T-helper 2 cell treated with Interferon-gamma antibody and Interleukin-4, amounts not matched to agents 100 ng/mL and 5 ng/mL, for 36 hours (primary cell): ENCODE results near the gene DDX18. TPM values are rescaled to one million over a fixed set of nuclear protein-coding genes. Genes with fewer than 3 reads are reported as not detected.
"Not testable (repeated sequence)": the region's sequence is repeated elsewhere in the genome, so short reads cannot be mapped to it uniquely, and the experiment has no call there.

ENCODE experiments used
- intact Hi-C: fragments of 100-400 bp; cut with micrococcal nuclease; formaldehyde crosslinking; loops from one replicate; pipeline ENCODE4 v1.15.1; 2023
- total RNA-seq: library from RNA; stranded (reverse); gene quantifications from 2 replicates; pipeline ENCODE4 v1.2.3, GENCODE V29; 2022

Gene DDX18
- 87.1 and 89.3 TPM in 2 replicates for total RNA-seq

- intact Hi-C loops, result loop anchor here (1.0 to 10.0 kb wide), 9 partner anchors 22 to 1550 kb away; partner anchors contain the start of genes C2orf76, CCDC93, DBI and INSIG2
Observed at GRCh38 chr2:117814417-117815264, at the start of gene DDX18. Gene DDX18 (plus strand): TSS chr2:117814691. CDS start chr2:117814778, 87 bp downstream.

DNA sequence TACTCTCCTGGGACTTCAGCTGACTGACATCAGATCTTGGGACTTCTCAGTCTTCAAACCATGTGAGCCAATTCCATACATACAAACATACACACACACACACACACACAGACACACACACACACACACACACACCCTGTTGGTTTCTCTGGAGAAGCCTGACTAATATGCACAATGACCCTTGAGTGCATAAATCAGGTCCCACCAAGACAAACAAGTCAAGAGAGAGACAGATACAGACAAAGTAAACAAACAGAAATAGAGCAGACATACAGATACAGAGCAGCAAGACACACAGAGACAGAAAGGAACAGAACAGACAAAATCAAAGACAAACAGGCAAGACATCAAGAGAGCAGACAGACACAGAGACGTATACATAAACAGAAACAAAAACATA, 43.8 kb upstream of the DDX18 start:
- intact Hi-C loops, result no loop called here

DNA sequence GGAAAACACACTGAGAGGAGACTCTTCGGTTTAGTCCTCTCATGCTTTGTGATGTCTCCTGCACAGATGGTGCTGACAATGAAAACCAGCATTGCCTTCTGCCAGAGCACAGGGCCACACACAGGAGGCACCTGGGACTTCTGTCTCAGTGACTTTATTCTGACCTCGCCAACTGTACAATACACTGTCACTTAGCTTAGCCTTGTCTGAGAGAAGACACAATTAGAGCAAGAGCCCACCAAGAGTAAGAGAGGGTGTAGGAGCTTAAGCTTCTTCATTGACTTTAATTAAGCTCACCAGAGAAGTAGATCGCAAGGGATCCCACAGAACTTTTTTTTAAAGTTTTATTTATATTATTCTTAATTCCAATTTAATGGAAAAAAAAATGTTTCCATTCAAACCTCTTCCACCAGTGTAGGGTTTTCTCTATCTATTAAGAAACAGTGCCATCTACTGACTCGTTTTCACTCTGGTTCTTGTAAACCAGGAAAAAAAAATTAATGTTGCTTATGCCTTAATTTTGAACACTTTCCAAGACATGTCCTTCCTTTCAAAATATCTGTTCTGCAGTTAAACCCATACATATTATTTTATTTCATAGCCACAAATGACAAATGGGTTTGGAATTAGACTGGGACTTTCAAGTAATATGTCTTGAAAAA, 42.4 kb upstream of the DDX18 start:
- intact Hi-C loops, result no loop called here

DNA sequence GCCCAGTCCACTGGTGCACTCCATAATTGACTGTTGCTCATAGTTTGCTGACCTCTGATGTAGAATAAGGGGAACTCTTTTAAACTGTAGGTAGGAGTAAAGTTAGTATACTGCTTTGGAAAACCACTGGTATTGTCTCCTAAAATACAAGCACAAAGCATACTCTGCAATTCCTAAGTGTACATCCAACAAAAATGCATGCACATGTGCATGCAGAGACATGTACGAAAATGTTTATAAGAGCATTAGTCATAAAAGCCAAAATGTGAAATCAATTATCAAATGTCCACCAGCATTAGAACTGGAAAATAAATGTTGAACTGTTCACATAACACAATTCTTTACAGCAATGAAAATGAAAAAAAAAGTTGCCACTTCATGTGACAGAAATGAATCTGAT, 39.8 kb upstream of the DDX18 start:
- intact Hi-C loops, result no loop called here

DNA sequence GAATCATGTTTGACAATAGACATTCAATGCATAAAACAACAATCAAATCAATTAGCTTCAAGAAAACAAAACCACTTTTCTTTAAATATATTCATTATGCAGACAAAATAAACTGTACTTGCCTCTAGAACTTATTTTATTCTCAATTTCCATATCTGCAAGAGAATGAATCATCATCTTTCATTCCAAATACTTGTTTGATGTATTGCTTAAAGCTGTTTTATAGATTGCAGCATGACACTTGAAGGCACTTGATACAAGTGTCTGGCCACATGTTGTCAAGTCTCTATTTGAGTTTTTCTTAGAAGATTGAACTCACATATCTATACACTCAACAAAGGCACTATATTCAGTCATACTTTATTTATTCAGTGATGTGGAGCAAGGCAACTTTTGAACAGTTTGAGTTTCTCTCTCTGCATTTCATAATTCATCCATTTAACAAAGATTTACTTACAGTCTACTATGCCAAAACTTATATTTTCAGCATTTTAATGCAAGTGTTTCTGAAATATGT, 38.7 kb upstream of the DDX18 start:
- intact Hi-C loops, result no loop called here

DNA sequence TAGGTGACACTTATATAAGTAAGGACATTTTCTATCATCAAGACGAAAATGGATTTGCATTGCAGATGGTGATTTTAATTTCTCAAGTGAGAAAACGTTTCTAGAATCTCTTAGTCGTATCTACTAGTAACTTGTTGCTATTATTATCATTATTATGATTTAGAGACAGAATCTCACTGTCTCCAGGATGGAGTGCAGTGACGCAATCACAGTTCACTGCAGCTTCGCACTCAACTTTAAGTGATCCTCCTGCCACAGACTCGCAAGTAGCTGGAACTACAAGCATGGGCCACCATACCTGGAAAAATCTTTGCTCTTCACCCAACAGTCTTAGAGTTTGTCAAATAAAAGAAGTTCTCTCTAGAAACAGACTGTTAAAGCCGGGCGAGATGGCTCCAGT, 37.6 kb upstream of the DDX18 start:
- intact Hi-C loops, result no loop called here

- intact Hi-C loops, result loop anchor here (1.0 kb wide), 1 partner anchor 315 kb away; no protein-coding TSS in a partner anchor
Observed at GRCh38 chr2:117785740-117786139, 28.8 kb upstream of the DDX18 start.

DNA sequence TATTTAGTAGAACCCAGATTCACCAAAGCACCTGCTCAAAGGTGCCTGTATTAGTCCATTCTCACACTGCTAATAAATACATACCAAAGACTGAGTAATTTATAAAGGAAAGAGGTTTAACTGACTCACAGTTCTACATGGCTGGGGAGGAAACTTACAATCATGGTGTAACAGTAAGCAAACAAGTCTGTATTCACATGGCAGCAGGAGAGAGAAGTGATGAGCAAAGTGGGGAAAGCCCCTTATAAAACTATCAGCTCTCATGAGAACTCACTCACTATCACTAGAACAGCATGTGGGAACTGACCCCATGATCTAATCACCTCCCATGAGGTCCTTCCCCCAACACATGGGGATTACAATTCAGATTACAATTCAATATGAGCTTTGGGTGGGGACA, 28.0 kb upstream of the DDX18 start:
- intact Hi-C loops, result no loop called here

DNA sequence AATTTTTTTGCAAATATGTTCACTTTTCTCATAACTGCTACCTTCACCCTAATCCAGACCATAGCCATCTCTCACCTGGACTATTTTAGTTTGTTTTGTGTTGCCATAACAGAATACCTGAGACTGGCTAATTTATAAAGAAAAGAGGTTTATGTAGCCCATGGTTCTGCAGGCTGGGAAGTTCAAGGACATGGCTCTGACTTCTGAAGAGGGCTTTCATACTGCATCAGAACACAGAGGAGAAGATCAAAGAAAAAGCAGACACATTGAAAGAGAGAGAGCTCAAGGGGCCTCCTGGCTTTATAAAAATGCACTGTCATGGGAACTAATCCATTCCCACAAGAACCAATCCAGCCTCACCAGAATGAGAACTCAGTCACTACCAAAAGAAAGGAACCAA, 25.0 kb upstream of the DDX18 start:
- intact Hi-C loops, result no loop called here

- intact Hi-C loops, result no loop called here
Observed at GRCh38 chr2:117794668-117795067, 19.8 kb upstream of the DDX18 start.

- intact Hi-C loops, result no loop called here
Observed at GRCh38 chr2:117801826-117802225, 12.7 kb upstream of the DDX18 start.

- intact Hi-C loops, result not testable (repeated sequence)
Observed at GRCh38 chr2:117803644-117804325, 10.7 kb upstream of the DDX18 start.

- intact Hi-C loops, result loop anchor here (10.0 kb wide), 2 partner anchors 412 to 1552 kb away; partner anchors contain the start of genes C2orf76 and DBI
Observed at GRCh38 chr2:117812443-117812842, 2.0 kb upstream of the DDX18 start.

- intact Hi-C loops, result loop anchor here (2.0 to 10.0 kb wide), 4 partner anchors 273 to 1549 kb away; partner anchors contain the start of genes C2orf76, DBI and INSIG2
Observed at GRCh38 chr2:117815946-117816345, 1.5 kb downstream of the DDX18 start.

- intact Hi-C loops, result loop anchor here (5.0 to 10.0 kb wide), 3 partner anchors 406 to 1546 kb away; partner anchors contain the start of genes C2orf76 and DBI
Observed at GRCh38 chr2:117818921-117819320, 4.4 kb downstream of the DDX18 start.

DNA sequence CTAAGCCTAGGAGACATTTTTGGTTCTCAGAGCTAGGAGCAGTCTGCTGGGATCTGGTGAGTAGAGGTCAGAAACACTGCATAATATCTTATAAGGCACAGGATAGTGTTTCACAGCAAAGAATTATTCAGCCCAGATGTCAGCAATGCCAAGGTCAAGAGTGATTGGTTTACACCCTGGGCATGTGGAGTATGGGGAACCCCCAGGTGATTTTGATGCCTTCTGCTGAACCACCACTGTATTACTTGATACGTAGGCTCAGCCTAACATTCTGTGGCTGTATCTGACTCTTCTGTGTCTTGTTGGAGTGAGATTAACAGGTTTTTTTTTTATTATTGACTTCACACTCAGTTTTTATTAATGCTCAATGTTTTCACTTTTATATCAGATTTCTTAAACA, 6.0 kb downstream of the DDX18 start:
- intact Hi-C loops, result no loop called here

GRCh38 chr2:117825437-117825836, 10.9 kb downstream of the DDX18 start:
- intact Hi-C loops, result no loop called here

GRCh38 chr2:117827464-117827863, 13.0 kb downstream of the DDX18 start:
- intact Hi-C loops, result not testable (repeated sequence)

GRCh38 chr2:117828870-117829269, 14.4 kb downstream of the DDX18 start:
- intact Hi-C loops, result no loop called here

DNA sequence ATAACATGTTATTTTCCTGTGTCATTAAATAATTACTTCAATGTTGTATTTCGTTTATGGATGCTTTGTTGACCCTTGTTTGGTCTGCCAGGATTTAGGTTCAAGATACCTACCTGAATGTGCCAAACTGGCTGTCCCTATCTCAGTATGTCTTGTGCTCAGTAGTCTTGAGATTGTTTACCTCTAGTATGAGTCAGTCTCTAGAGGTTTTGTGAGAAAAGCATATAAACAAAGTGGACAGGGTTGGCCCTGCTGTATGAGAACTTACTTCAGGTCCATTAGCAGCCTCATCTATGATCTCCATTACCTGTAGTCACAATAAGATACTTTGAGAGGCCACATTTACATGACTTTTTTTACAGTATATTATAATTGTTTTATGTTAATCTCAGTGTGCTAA, 17.8 kb downstream of the DDX18 start:
- intact Hi-C loops, result no loop called here

- intact Hi-C loops, result no loop called here
Observed at GRCh38 chr2:117832905-117833613, 18.6 kb downstream of the DDX18 start.
